ENCODE data around the gene CHRNB4. TPM values are rescaled to one million over a fixed set of nuclear protein-coding genes. Genes with fewer than 3 reads are reported as not detected.

CHRNB4 gene
- total RNA-seq, 4 donors from 2014 or later = 0.21 to 0.69 TPM; not detected in 2

DNA sequence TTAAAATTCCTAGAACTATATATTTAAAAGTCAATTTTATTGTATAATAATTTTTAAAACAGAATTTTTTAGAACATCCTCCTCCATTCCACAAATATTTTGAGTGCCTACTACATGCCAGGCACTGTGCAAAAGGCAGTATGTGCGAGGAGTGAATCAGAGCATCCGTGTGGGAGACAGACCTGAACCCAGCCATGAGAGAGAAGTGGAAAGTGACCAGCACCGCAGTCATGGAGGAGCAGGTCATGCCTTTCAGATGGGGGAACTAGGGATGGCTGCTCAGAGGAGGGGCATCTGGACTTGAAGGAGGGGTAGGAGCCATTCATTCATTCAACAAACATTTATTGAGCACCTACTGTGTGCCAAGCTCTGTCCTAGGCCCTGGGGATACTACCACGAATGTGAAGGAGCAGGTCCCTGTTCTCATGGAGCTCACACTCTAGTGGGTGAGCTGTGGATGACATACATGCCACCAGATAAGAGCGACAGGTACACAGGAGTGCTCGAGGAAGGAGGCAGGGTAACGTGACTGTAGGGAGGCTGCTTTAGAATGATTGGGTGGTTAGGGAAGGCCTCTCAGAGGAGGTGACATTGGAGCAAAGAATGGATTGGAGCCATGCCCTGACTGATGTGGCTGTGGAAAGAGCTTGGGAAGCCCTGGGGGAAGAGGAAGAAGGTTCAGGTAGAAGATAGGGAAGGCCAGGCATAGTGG lies 17.1 kb downstream of the CHRNB4 start:
- no peak overlapping the region for H3K4me3 ChIP-seq
- no peaks in the 10 kb centered on the region for H3K36me3 ChIP-seq
- no peak for DNase-seq
- H3K9me3 ChIP-seq = no peaks in the 10 kb centered on the region
- peaks cover 5 to 15% of the 10 kb centered on the region in 2 donors for H3K27me3 ChIP-seq
- intact Hi-C loops (cut with DNase I; ENCODE audit: low total_unique reads) = no loop called here
- TF ChIP-seq POLR2A (IDR thresholded peaks at IDR 0.05) = no peak
- TF ChIP-seq, protein P1, sequence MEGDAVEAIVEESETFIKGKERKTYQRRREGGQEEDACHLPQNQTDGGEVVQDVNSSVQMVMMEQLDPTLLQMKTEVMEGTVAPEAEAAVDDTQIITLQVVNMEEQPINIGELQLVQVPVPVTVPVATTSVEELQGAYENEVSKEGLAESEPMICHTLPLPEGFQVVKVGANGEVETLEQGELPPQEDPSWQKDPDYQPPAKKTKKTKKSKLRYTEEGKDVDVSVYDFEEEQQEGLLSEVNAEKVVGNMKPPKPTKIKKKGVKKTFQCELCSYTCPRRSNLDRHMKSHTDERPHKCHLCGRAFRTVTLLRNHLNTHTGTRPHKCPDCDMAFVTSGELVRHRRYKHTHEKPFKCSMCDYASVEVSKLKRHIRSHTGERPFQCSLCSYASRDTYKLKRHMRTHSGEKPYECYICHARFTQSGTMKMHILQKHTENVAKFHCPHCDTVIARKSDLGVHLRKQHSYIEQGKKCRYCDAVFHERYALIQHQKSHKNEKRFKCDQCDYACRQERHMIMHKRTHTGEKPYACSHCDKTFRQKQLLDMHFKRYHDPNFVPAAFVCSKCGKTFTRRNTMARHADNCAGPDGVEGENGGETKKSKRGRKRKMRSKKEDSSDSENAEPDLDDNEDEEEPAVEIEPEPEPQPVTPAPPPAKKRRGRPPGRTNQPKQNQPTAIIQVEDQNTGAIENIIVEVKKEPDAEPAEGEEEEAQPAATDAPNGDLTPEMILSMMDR (IDR thresholded peaks at IDR 0.05) = no peak
- no peak overlapping the region for H3K27ac ChIP-seq
- H3K4me1 ChIP-seq = peaks cover 0 to under 1% of the 10 kb centered on the region in 2 donors

DNA sequence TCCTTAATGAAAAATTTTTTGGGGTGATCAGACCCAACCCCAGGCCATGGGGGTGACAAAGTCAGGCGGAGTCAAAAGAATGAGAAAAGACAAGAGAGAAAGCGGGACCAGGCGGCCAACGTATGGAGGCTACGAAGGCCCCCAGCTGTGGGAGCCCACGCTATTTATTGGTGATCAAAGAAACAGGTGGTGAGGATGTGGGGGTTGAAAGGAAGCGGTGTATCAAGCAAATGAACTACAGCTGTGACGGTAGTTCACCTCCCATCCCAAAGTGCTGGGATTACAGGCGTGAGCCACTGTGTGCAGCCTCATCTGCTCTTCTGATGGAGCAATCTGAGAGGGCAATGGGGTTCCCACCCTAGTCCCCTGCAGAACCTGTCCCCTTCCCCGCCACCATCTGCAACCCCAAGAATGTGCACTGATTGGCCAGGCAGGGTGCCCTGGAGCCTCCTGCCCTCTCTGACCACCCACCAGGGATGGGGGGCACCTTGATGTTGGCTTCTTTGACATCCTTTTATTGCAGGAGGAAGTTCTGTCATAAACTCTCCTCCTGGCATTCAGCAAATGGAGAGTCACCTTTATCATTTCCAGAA lies 19.1 kb downstream of the CHRNB4 start:
- TF ChIP-seq POLR2A (IDR thresholded peaks at IDR 0.05) = no peak
- TF ChIP-seq, protein P1 (IDR thresholded peaks at IDR 0.05) = no peak
- H3K36me3 ChIP-seq = no peaks in the 10 kb centered on the region
- DNase-seq = no peak
- peaks cover 5 to 15% of the 10 kb centered on the region in 2 donors for H3K27me3 ChIP-seq
- H3K9me3 ChIP-seq = no peaks in the 10 kb centered on the region
- no peak overlapping the region for H3K27ac ChIP-seq
- intact Hi-C loops (cut with DNase I; ENCODE audit: low total_unique reads) = no loop called here
- no peak overlapping the region for H3K4me3 ChIP-seq
- H3K4me1 ChIP-seq = peaks cover 0 to 4% of the 10 kb centered on the region in 2 donors

DNA sequence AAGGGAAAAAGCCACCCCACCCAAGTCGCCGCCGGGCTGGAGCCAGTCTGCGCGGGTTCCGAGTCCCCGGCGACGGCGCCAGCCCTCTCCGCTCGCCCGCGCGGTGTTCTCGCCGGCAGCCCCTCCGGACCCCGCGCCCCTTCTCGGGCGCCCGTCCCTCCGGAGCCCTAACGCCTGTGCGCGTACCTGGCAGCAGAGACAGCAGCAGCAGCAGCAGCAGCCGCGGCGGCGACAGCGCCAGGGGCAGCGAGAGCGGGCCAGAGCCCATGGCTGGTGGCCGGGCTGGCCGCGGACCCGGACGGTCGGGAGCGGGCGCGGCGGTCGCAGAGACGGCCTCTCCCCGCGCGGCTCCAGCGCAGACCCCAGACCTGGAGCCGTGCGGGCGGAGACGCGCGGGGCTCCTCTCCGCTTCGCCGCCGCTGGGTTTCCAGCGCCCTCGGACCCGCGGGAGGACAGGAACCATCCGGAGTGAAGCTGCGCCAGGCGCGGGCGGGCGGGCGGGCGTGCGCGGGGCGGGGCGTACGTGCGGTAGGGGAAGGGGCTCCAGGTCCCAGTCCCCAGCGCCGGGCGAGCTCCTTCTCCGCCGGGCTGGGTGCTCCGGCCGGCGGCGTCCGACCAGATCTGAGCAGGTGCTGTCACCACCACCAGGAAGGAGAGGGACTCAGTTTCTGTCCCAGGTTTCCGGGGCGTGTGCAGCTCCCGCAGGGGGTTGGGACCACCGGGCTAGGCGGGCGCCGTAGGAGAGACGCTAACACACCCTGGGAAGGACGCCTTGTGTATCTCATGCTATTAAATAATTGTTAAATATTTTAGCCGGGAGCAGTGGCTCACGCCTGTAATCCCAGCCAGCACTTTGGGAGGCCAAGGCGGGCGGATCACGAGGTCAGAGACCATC lies 20.2 kb downstream of the CHRNB4 start, which contains the start of gene CHRNA3:
CHRNA3 (minus strand) TSS at position 470 of the 895 bp plus-strand sequence; CDS start at position 268, 202 bp downstream.
- no peaks in the 10 kb centered on the region for H3K9me3 ChIP-seq
- intact Hi-C loops (cut with DNase I; ENCODE audit: low total_unique reads) = no loop called here
- H3K27ac ChIP-seq = no peak within 1 kb of the TSS
- no peak for TF ChIP-seq POLR2A (IDR thresholded peaks at IDR 0.05)
- TF ChIP-seq, protein P1 (IDR thresholded peaks at IDR 0.05) = no peak
- peak within 1 kb of the TSS in 1 of 2 donors; percentile 12 for H3K4me3 ChIP-seq
- peaks cover 0 to 4% of the 10 kb centered on the region in 2 donors for H3K4me1 ChIP-seq
- no peaks in the 10 kb centered on the region for H3K36me3 ChIP-seq
- DNase-seq = no peak
- peaks cover 5 to 15% of the 10 kb centered on the region in 2 donors for H3K27me3 ChIP-seq

DNA sequence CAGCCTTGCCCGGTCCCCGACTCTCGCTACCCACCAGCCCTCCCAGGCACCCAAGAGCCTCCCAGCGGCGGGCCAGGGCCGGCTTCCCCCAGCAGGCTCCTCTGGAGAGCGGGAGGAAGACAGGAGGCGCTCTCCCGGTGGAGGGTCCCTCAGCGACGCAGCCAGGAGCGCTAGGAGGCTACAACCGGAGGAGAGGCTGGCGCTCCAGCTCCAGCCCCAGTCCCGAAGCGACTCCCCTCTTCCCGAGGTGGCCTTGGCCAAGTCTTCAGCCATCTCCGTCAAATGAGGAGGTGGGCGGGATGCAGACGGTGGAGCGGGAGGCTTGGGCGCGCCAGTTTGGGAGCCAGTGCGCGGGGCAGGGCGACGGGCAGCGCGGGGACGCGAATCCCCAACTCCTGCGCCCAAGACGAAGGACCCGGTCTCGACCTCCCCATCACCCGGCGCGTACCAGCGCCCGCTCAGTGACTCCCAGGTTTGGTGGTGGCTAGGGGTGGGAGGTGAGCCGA lies 20.9 kb downstream of the CHRNB4 start:
- intact Hi-C loops (cut with DNase I; ENCODE audit: low total_unique reads) = no loop called here
- no peaks in the 10 kb centered on the region for H3K36me3 ChIP-seq
- peak overlapping the region in 1 of 2 donors; percentile 12 for H3K4me3 ChIP-seq
- no peak overlapping the region for H3K27ac ChIP-seq
- H3K9me3 ChIP-seq = no peaks in the 10 kb centered on the region
- H3K4me1 ChIP-seq = peaks cover 0 to 4% of the 10 kb centered on the region in 2 donors
- no peak for DNase-seq
- TF ChIP-seq POLR2A (IDR thresholded peaks at IDR 0.05) = no peak
- TF ChIP-seq, protein P1 (IDR thresholded peaks at IDR 0.05) = no peak
- H3K27me3 ChIP-seq = peaks cover 5 to 15% of the 10 kb centered on the region in 2 donors
